ENCODE measurements around the gene RPS6KA2.
"Not testable (repeated sequence)": the region's sequence is repeated elsewhere in the genome, so short reads cannot be mapped to it uniquely, and the experiment has no call there.

The RPS6KA2 gene

DNA sequence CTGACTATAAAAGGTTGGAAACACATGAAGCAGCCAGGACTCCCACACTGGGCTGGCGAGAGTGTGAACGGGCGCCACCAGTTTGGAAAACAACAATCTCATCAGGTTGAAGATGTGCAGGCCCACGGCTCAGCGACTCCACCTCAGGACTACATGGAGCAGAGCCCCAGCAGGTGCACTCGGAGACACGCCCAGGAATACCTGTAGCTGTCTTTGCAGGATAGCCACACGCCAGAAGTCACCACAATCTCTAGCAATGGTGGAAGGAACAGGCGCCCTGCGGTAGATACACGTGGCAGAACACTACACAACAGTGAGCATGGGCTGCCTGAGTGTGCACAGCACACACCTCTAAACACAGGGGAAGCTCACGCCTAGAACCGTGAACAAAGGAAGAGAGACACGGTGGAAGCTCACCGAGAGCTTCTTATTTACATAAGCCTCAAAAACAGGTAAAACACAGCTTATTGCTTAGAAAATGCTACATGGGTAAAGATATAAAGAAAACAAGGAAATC is 28.7 kb upstream of the RPS6KA2 start:
- no peak for DNase-seq

DNA sequence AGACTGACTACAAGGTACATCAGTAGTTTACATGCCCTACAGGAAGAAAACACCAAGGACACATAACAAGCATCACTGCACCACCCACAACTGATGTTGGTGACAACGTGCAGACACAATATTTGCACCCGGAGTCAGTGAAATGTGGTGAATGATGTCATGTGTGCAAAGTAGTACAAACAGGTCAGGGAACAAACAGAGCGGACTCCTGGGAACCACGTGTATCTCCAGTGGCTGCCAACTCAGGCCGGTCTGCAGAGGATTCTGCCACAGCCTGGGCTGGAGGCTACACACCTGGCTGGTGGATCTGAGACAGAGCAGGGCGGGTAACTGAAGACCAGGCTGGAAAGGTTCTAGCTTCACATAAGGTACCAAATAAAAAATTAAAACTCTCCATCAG is 28.2 kb upstream of the RPS6KA2 start:
- DNase-seq: no peak

DNA sequence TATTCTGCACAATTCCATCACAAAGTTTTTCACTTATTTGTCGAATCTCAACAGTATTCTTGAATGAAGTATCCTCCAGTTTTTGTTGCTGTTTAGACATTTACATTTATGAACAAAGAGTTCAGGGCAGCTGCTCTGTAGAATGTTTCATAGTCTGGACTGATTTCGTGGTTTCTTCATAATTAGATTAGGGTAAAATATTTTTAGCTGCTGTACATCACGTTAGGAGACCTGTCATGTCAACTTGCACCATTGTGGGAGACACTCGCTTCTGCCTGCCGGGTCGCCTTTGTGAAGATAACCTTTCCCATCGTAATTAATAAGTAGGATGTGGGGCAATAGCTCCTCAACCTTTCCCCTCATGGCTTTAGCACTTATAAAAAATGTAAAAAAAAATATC is 27.5 kb upstream of the RPS6KA2 start:
- no peak for DNase-seq

DNA sequence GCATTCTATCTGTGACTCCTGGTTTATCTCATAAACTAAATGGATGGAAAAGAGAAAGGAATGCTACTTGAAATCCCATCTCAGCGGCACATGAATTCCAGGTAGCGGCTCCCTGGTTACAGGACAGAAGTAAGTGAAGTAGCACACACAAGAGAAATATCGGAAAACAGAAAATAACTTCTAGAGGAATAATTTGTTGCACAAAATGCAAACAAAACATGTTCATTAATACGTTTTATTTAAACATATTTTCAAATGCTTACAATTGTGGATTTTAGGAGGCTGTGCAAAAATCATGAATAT is 26.5 kb upstream of the RPS6KA2 start:
- DNase-seq: no peak

DNA sequence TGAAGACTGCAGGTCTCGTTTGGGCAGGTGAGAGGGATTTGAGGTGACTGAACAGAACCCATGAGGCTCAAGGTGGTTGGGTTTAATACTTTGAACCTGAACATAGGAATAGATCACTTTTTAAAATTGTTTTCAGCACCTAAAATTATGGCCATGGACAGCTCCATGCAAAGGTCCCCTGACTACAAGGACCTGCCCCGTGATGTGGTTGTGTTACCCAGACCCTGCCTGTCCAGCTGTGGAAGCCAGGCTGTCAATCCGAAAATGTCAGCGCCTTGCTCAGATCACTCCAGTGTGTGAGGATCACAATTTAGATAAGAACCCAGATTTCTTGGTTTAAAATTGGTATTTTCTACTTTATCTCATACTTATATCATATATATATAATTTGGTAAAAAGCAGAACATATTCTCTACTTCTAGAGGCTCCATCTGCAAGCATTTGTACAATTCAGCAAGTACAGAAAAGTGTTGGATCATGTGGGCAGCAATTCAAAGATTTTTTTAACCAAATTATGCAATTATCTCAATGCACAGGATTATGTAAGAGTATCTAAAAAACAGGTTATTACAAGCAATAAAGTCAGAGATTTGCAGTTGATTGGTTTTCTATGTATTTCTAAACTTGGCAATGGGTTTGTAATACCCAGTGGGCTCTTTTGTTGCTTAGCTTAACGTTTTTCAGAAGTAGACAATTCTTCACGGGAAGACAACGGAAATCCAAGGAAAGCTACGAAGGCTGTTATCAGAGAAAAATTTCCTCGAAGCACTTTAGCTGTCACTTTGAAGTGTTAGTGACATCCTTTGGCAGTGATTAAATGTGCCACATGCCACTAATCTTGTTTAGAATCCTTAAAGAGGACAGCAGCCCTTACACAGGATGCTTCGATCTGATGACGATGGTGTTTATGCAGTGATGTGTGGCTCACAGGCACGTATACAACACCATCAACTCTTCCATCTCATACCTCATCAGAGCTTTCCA is 24.1 kb upstream of the RPS6KA2 start:
- DNase-seq: no peak

DNA sequence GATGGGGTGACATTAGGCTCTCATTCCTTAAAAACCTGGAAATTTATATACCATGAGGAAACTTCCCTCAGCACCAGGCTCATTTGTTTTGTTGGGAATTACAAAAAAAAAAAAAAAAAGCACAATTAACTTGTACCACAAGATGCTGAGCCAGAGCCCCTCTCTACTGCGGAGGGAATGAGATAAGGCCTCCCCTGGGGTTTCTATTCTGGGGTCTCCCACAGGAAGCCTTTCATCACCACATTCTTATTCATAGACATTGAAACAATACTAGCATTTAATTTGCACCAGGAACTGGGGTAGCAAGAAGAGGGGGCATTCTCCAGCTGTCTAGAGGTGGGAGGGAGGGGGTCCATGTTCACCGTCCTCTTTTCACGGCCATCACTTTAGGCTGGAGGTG is 23.0 kb upstream of the RPS6KA2 start:
- DNase-seq: no peak

DNA sequence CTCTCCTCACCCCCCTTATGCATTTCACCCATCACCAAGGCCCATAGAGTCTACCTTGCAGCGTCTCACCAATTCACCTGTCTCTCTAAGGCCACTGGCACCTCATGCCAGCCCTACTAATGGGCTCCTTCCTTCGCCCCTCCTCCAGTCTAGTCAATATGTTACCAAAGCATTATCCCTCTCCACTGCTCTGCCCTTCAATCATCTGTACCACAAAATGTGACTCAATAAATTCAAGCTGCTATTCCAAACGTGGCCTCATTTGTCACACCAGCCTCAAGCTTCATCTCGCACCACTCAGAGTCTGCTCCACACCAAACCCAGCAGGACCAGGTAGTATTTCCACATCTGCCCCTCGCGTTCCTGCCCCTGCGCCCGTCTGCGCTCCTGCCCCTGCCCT is 21.8 kb upstream of the RPS6KA2 start:
- DNase-seq: no peak

DNA sequence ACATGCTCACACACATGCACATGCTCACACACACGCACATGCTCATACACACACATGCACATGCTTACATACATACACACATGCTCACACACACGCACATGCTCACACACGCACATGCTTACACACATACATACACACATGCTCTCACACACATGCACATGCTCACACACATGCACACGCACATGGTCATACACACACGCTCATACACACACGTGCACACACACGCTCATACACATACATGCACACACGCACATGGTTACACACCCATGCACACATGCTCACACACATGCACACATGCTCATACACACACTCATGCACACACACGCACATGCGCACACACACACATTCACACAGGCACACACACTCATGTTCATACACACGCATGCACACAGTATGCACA is 20.8 kb upstream of the RPS6KA2 start:
- no peak for DNase-seq

DNA sequence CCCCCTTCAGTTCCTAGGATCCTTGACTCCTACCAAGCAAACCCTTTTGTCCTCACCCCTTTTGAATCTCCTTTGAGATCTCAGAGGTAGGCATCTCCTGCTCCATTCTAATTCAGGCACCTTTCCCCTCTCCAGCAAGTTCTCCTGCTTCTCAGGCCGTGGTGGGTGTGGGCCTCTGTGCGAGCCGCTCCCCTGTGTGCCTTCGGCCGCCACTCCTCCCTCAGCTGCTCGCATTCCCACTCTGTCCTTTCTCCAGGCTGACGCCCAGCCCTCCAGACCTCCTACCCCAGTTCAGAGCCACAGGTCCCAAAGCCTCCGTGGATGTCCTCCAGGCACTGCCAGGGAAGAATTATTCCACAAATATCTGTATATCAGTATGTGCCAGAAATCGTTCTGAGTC is 19.7 kb upstream of the RPS6KA2 start:
- no peak for DNase-seq

DNA sequence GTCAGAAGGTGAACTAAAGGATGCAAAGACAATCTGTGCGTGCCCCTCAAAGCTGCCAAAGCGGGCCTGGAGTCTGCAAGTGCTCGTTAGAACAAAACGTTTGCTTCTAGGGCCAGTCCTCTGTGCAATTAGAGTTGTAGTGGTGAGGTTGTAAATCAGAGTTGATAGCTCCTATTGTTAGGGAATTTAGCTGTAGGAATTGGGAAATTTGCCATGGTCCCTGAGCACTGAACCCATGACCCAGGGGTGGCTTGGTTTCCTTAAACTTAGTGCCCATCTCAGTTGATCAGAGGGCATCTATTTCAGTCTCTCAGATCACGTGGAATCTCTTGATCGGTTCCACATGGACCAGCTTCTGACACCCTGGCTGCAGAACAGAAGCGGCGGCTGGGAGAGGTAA is 18.8 kb upstream of the RPS6KA2 start:
- no peak for DNase-seq

DNA sequence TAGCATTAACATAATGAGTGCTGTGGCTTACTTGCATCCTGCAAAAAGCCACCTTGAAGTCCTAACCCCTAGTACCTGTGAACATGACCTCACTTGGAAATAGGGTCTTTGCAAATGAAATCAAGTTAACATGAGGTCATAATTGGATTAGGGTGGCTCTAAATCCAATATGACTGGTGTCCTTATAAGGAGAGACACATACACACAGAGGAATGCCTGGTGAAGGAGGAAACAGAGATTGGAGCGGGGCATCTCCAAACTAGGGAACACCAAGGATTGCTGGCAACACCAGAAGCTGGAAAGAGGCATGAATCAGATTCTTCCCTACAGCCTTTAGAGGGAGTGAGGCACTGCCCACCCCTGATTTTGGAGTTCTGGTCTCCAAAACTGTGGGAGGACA is 17.6 kb upstream of the RPS6KA2 start:
- no peak for DNase-seq

DNA sequence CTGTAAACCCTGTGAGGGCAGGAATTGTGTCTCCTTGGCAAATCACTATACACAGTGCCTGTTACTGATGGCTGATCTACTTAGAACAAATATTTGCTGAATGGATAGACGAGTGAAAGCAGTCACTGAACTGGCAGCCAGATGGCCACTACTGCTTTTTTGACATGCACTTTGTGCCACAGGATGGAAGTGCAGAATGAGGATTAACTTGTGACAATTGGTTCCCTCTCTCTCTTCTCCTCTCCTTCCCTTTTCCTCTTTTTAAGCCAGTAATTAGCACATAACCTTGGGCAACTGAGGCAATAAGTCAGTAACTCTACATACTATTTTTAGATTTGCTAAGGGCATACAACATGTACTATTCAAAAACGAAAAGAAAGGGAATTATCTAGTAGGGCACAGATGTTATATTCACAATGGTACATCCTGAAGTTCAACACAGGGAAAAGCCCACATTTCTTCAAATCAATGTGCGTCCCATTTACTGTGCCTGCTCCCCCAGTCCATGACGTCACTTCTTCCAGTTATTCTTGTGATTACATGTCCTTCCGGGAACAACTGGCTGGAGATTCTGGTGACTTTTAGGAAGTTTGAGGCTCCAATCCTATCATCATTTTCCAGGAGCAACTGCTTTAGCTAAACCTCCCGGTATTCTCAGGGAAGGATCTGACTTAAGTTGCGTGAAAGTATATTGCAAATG is 17.0 kb upstream of the RPS6KA2 start:
- no peak for DNase-seq

DNA sequence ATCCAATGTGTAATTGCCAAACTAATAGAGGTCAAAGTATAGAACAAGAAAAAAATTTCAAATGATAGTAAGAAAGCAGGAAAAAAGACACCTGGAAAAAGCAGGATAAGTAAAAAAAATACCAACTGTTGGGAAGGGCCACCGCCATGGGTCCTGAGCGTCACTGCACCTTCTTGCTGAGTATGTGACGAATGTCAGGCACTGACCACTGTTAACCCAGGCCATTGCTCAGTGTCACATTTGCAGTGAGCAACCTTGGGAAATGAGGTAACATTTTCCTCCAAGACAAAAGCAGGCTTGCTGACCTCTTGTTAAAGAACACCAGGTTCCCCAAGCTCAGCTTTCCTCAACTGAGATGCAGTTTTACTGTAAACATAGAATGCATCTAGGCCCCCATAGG is 15.6 kb upstream of the RPS6KA2 start:
- no peak for DNase-seq

DNA sequence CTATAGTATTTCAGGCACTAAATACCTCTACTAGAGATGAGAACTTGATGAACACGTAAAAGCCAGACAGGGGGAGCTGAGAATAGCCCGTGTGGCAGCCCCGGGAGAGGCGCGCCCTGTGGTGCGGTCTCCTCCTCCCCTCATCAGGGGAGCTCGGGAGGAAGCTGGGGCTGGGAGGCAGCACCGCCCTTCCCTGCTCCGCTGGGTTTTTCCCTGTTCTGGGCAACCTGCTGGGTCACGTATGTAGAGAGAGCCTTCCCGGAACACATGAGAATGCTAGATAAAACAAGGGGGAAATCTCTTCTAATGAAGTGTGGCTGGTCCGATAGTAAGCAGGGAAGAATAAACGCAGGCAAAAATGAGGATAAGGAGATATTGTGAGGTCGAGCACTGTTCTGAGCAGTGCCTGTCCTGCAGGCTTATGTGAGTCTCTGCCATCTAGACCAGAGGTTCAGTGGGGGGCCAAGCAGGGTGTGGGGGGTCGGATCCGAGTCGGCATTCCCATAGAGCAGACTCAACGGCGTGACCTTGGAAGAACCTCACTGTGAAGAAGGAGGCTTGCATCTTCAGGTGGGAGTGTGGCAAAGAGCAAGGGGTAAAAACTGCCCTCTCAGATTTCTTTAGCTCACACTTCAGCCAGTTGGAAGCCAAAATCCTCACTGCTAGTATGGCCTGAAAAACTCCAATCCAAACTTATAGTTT is 13.4 kb upstream of the RPS6KA2 start:
- peak in 1 of 2 experiments; percentile 28 for DNase-seq

DNA sequence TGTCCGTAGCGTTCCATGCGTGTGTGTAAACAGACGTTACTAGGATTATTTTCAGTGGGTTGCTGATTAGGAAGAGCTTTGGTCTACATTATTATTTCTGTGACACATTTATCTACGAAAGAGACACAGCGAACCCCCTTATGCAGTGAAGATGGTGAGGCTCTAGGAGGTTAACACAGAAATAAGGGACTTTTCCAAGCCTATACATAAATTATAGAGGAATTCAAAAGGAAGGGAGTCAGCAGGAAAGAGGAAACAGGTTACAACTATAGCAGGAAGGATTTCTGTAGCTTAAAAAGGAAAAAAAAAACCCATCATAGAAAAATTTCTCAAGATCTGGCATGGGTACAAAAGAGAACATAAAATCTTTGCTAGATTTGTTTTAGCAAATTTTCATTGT is 12.9 kb upstream of the RPS6KA2 start:
- no peak for DNase-seq

DNA sequence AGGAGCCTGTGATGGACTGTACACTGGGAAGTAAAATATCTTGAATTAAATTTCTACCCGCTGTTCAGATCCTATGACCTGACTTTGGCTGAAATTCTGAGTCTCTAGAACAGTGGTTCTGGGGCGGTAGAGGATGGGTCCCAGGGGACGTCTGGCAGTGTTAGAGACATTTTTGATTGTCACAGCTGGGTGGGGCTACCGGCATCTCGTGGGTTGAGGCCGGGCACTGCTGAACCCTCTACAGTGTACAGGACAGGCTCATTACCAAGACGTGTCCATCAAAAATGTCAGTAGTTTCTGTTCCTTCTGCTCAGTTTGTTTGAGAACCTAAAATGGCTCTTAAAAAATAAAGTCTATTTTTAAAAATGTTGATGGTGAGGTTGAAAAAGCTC is 11.5 kb upstream of the RPS6KA2 start:
- DNase-seq: no peak

DNA sequence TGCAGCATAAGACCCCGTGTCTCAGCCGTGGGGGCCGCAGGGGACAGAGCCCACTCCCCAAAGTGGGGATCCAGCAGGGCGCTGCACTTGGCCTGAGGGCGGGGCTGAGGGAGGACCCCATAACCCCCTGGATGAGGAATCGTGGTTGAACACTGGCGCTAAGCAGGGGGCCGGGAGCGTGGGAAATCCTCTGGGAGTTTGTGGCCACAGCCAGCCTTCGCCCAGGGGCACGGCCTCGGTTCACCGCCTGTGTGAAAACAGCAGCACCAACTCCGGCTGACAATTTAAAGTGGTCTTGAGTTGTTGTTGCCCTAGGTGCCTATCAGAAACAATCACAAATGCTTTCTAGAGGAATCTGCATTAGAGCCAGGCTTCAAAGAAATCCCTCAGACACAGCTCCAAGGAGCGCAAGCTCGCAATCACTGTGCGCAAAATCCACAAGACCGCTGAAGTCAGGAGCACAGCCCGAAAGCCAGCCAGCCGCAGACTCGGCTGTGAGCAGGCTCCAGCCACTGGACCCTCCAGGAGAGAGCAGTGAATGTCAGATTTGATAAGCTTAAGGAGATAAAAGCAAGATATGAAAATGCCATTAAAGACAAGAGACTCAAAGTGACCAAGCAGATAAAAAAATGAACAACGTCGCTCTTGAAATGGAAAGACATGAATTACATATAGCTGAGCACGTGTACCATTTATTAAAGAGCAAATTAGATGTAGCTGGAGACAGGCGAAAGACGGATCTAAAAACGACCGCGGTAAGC is 10.9 kb upstream of the RPS6KA2 start:
- DNase-seq: no peak

DNA sequence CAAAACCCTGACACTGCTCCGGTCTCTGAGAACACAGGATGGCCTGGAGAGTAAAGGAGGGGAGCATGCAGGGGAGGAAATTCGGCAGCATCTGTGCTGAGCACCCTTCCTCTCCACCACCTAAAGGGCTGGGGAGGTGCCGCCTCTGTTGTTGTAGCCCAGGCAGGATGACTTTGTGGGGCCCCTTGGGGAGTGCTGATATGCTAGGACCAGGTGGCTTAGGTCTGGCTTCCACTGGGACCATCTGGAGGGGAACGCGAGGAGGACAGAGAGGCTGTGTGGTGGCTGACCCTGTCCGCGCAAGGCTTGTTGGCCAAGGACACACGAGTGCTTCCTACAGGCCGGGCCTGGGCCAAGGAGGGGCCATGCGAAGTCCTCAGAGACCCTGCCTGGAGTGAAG is 9.9 kb upstream of the RPS6KA2 start:
- DNase-seq: no peak

DNA sequence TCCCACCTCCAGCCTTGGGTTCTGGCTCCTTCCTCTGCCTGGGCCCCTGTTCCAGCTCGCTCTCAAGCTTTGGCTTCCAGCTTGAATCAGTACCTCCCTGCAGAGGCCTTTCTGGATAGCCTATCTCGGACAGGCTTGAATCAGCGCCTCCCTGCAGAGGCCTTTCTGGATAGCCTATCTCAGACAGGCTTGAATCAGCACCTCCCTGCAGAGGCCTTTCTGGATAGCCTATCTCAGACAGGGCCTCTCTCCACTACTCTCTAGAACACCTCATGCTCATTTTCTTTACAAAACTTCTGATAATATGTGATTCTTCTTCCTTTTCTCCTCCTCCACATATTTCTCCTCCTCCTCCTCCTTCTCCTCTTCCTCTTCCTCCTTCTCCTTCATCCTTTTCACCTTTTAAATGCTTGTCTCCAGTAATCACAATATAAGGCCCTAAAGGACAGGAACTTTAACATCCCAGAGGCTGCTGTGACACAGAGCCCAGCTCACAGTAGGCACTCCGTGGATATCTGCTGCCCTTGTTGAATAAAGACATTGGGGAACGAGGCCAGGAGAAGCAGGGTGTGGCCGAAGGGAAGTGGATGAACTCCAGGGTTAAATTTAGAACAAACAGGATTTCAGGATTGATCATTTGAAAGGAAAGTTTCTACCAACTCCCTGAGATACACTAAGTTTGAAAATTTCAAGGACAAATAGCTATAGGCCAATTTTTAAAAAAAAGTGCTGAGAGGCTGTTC is 9.3 kb upstream of the RPS6KA2 start:
- no peak for DNase-seq

DNA sequence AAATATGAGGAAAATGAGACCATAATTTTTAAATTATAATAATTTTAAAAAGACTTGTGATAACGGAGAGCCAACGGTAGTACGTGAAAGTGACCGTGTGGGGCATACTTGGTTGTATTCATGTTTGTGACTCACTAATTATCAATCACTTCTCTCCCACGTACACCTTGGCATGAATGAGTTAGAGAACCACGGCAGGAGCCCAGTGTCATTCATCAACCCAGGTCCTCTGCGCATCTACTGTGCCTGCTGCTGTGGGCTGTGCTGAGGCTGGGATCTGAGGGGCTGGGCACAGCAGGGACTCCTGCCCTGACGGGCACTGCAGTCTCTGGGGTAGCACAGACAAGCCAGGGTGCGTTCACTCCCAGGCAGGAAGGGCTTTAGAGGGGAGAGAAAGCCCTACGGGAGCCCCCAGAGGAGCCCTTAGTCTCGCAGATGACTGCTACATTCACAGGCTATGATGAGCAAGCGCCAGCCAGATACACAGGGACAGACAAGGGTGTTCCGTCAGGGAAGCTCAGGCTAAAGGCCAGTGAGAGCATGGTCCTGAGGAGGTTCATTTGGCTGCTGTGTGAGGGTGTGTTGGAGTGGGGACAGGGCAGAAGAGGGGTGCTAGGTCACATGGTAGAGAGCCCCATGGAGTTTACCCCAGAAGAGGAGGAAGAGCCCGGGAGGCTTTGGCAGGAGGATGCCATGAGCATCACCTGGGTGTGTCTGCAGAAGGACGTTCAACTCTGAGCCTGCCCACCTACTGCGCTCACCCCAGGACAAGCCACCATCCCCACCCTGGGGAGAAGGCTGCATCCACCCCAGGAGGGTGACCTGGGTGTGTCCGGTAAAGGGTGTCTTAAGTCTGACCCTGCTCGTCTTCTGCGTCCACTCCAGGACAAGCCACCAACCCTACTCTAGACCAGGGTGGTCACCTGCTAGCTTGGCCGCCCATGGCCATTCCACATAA is 8.2 kb upstream of the RPS6KA2 start:
- no peak for DNase-seq

DNA sequence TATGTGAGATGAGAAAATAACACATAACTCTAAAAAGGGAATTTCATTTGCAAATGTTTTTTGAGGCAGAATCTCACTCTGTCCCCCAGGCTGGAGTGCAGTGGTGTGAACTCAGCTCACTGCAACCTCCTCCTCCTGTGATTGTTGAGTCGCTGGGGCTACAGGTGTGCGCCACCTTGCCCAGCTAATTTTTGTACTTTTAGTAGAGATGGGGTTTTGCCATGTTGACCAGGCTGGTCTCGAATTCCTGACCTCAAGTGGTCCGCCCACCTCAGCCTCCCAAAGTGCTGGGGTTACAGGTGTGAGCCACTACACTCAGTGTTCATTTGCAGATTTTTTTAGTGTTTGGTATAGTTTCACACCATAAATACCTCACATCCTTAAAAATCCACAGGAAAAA is 7.5 kb upstream of the RPS6KA2 start:
- DNase-seq: not testable (repeated sequence)

Measured in activated CD4-positive, alpha-beta T cell treated with anti-CD3 and anti-CD28 coated beads, Interleukin-2, amount 50 U/mL, for 48 hours (primary cell).